Uterus (tissue), 2 donors: ENCODE results near the gene RALB.

ENCODE experiments used
- POLR2A ChIP-seq, 2 donors: fragments of 450-650 bp; IDR thresholded peaks; one replicate each; pipeline ENCODE4 v1.6.1; 2016; ENCODE audit warnings: antibody characterized with exemption in 2 of 2, mild to moderate bottlenecking in 1 of 2, moderate library complexity in 1 of 2
- TF ChIP-seq, protein P1 (sequence below), 4 experiments: fragments of 200-600 bp in 2 of 4; fragments of 450-650 bp in 2 of 4; sonication (generic) in 2 of 4; IDR thresholded peaks; one replicate each; pipeline ENCODE4 v1.5.1; 2016 to 2019; ENCODE audit warnings: antibody characterized with exemption in 4 of 4, mild to moderate bottlenecking in 2 of 4, moderate library complexity in 1 of 4

- TF ChIP-seq, protein P1, sequence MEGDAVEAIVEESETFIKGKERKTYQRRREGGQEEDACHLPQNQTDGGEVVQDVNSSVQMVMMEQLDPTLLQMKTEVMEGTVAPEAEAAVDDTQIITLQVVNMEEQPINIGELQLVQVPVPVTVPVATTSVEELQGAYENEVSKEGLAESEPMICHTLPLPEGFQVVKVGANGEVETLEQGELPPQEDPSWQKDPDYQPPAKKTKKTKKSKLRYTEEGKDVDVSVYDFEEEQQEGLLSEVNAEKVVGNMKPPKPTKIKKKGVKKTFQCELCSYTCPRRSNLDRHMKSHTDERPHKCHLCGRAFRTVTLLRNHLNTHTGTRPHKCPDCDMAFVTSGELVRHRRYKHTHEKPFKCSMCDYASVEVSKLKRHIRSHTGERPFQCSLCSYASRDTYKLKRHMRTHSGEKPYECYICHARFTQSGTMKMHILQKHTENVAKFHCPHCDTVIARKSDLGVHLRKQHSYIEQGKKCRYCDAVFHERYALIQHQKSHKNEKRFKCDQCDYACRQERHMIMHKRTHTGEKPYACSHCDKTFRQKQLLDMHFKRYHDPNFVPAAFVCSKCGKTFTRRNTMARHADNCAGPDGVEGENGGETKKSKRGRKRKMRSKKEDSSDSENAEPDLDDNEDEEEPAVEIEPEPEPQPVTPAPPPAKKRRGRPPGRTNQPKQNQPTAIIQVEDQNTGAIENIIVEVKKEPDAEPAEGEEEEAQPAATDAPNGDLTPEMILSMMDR (IDR thresholded peaks at IDR 0.05): no peak
- no peak for TF ChIP-seq POLR2A (IDR thresholded peaks at IDR 0.05)
These were observed 89.8 kb downstream of the RALB start for GRCh38 chr2:120342446-120342845.
